ENCODE measurements around the gene IYD.

GRCh38 chr6:150353445-150353844 is 15.4 kb upstream of the IYD start:
- TF ChIP-seq, protein P1, sequence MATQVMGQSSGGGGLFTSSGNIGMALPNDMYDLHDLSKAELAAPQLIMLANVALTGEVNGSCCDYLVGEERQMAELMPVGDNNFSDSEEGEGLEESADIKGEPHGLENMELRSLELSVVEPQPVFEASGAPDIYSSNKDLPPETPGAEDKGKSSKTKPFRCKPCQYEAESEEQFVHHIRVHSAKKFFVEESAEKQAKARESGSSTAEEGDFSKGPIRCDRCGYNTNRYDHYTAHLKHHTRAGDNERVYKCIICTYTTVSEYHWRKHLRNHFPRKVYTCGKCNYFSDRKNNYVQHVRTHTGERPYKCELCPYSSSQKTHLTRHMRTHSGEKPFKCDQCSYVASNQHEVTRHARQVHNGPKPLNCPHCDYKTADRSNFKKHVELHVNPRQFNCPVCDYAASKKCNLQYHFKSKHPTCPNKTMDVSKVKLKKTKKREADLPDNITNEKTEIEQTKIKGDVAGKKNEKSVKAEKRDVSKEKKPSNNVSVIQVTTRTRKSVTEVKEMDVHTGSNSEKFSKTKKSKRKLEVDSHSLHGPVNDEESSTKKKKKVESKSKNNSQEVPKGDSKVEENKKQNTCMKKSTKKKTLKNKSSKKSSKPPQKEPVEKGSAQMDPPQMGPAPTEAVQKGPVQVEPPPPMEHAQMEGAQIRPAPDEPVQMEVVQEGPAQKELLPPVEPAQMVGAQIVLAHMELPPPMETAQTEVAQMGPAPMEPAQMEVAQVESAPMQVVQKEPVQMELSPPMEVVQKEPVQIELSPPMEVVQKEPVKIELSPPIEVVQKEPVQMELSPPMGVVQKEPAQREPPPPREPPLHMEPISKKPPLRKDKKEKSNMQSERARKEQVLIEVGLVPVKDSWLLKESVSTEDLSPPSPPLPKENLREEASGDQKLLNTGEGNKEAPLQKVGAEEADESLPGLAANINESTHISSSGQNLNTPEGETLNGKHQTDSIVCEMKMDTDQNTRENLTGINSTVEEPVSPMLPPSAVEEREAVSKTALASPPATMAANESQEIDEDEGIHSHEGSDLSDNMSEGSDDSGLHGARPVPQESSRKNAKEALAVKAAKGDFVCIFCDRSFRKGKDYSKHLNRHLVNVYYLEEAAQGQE (IDR thresholded peaks at IDR 0.05; ENCODE audit: low read depth) = no peak
- no peak for TF ChIP-seq TAF1 (IDR thresholded peaks at IDR 0.05; ENCODE audit: low read depth)
- TF ChIP-seq USF1 (IDR thresholded peaks at IDR 0.05) = no peak
- no peak for TF ChIP-seq EP300 (IDR thresholded peaks at IDR 0.05; ENCODE audit: borderline replicate concordance)
- no peak for TF ChIP-seq RAD21 (IDR thresholded peaks at IDR 0.05; ENCODE audit: low read depth)

Data from Ishikawa (cell line).